Measurements from ENCODE around the gene UPF1.

The UPF1 gene

GRCh38 chr19:18869023-18869618 lies 37.4 kb downstream of the UPF1 start:
- TF ChIP-seq YY1 (IDR thresholded peaks at IDR 0.05; ENCODE audit: low read depth) (no peak), TAF1 (IDR thresholded peaks at IDR 0.05; ENCODE audit: low read depth) (no peak)

- TF ChIP-seq EGR1 (IDR thresholded peaks at IDR 0.05) (no peak), NFIC (IDR thresholded peaks at IDR 0.05) (no peak), TAF1 (IDR thresholded peaks at IDR 0.05; ENCODE audit: low read depth) (no peak), ZBTB7A (IDR thresholded peaks at IDR 0.05; ENCODE audit: low read depth) (no peak), MAX (IDR thresholded peaks at IDR 0.05) (no peak), USF1 (IDR thresholded peaks at IDR 0.05) (no peak), YY1 (IDR thresholded peaks at IDR 0.05; ENCODE audit: low read depth) (no peak), RAD21 (IDR thresholded peaks at IDR 0.05; ENCODE audit: low read depth) (no peak), FOXM1 (IDR thresholded peaks at IDR 0.05; ENCODE audit: borderline replicate concordance, low read depth) (no peak), REST (IDR thresholded peaks at IDR 0.05; ENCODE audit: low read depth) (no peak), CREB1 (IDR thresholded peaks at IDR 0.05; ENCODE audit: low read depth) (no peak), CEBPB (IDR thresholded peaks at IDR 0.05) (no peak), EP300 (IDR thresholded peaks at IDR 0.05; ENCODE audit: borderline replicate concordance) (no peak), TCF12 (IDR thresholded peaks at IDR 0.05; ENCODE audit: low read depth) (no peak), TEAD4 (IDR thresholded peaks at IDR 0.05) (no peak)
Measured at GRCh38 chr19:18869781-18870530, 38.2 kb downstream of the UPF1 start.

- no peak for TF ChIP-seq FOXM1 (IDR thresholded peaks at IDR 0.05; ENCODE audit: borderline replicate concordance, low read depth)
- TF ChIP-seq CEBPB (IDR thresholded peaks at IDR 0.05), result no peak
- TF ChIP-seq EGR1 (IDR thresholded peaks at IDR 0.05), result no peak
- TF ChIP-seq TEAD4 (IDR thresholded peaks at IDR 0.05), result no peak
- TF ChIP-seq REST (IDR thresholded peaks at IDR 0.05; ENCODE audit: low read depth), result no peak
- TF ChIP-seq RAD21 (IDR thresholded peaks at IDR 0.05; ENCODE audit: low read depth), result no peak
- no peak for TF ChIP-seq MAX (IDR thresholded peaks at IDR 0.05)
- TF ChIP-seq ZBTB7A (IDR thresholded peaks at IDR 0.05; ENCODE audit: low read depth), result no peak
Measured at GRCh38 chr19:18870531-18871172, 38.9 kb downstream of the UPF1 start.

- TF ChIP-seq TAF1 (IDR thresholded peaks at IDR 0.05; ENCODE audit: low read depth) (no peak), YY1 (IDR thresholded peaks at IDR 0.05; ENCODE audit: low read depth) (no peak), EP300 (IDR thresholded peaks at IDR 0.05; ENCODE audit: borderline replicate concordance) (no peak), MAX (IDR thresholded peaks at IDR 0.05) (no peak), ZBTB7A (IDR thresholded peaks at IDR 0.05; ENCODE audit: low read depth) (no peak)
Measured at GRCh38 chr19:18871543-18871942, 39.8 kb downstream of the UPF1 start.

- no peak for TF ChIP-seq FOXM1 (IDR thresholded peaks at IDR 0.05; ENCODE audit: borderline replicate concordance, low read depth)
- TF ChIP-seq USF1 (IDR thresholded peaks at IDR 0.05), result no peak
- TF ChIP-seq TCF12 (IDR thresholded peaks at IDR 0.05; ENCODE audit: low read depth), result no peak
- no peak for TF ChIP-seq TAF1 (IDR thresholded peaks at IDR 0.05; ENCODE audit: low read depth)
Measured at GRCh38 chr19:18875726-18876125, 44.0 kb downstream of the UPF1 start.

GRCh38 chr19:18876865-18877264 lies 45.1 kb downstream of the UPF1 start:
- TF ChIP-seq TEAD4 (IDR thresholded peaks at IDR 0.05) (no peak), REST (IDR thresholded peaks at IDR 0.05; ENCODE audit: low read depth) (no peak), TAF1 (IDR thresholded peaks at IDR 0.05; ENCODE audit: low read depth) (no peak), CEBPB (IDR thresholded peaks at IDR 0.05) (no peak), YY1 (IDR thresholded peaks at IDR 0.05; ENCODE audit: low read depth) (no peak), MAX (IDR thresholded peaks at IDR 0.05) (no peak)
